ENCODE measurements around the gene GPR183. TPM values are rescaled to one million over a fixed set of nuclear protein-coding genes. Genes with fewer than 3 reads are reported as not detected.

Gene GPR183
- total RNA-seq, 4 donors from 2014 or later = 6.0 to 185 (median 41.9) TPM

GRCh38 chr13:99261059-99261458, 46.1 kb downstream of the GPR183 start:
- TF ChIP-seq CTCF (IDR thresholded peaks at IDR 0.05; ENCODE audit: low read depth) = no peak

GRCh38 chr13:99260216-99260615, 47.0 kb downstream of the GPR183 start:
- TF ChIP-seq CTCF (IDR thresholded peaks at IDR 0.05; ENCODE audit: low read depth) = no peak

GRCh38 chr13:99258946-99259345, 48.3 kb downstream of the GPR183 start:
- TF ChIP-seq CTCF (IDR thresholded peaks at IDR 0.05; ENCODE audit: low read depth) = no peak

GRCh38 chr13:99258210-99258860, 48.9 kb downstream of the GPR183 start, which contains the start of gene GPR18:
Gene GPR18 (minus strand): TSS chr13:99258379. CDS start chr13:99255872, 2,507 bp downstream.
- TF ChIP-seq CTCF (IDR thresholded peaks at IDR 0.05; ENCODE audit: low read depth) = no peak

- no peak for TF ChIP-seq CTCF (IDR thresholded peaks at IDR 0.05; ENCODE audit: low read depth)
These were observed 49.9 kb downstream of the GPR183 start for GRCh38 chr13:99257291-99257690.

GRCh38 chr13:99256709-99257108, 50.5 kb downstream of the GPR183 start:
- no peak for TF ChIP-seq CTCF (IDR thresholded peaks at IDR 0.05; ENCODE audit: low read depth)

GRCh38 chr13:99256283-99256682, 50.9 kb downstream of the GPR183 start:
- no peak for TF ChIP-seq CTCF (IDR thresholded peaks at IDR 0.05; ENCODE audit: low read depth)

Measured in subcutaneous adipose tissue (tissue), 4 donors.